Lower leg skin (tissue), 4 donors: ENCODE results near the gene HIBCH. TPM values are rescaled to one million over a fixed set of nuclear protein-coding genes. Genes with fewer than 3 reads are reported as not detected.
"Not testable (repeated sequence)": the region's sequence is repeated elsewhere in the genome, so short reads cannot be mapped to it uniquely, and the experiment has no call there.

ENCODE experiments used
- DNase-seq, 2 donors: peaks; one replicate each; pipeline ENCODE4 v3.0.0-alpha.2; 2019; ENCODE audit warnings: low spot score in 2 of 2
- H3K4me3 ChIP-seq: fragments of 200-600 bp; sonication (generic); 2 replicates; pipeline ENCODE4 v1.5.1; 2017; ENCODE audit warnings: mild to moderate bottlenecking, low read depth; ENCODE audit not compliant: poor library complexity, severe bottlenecking
- CTCF ChIP-seq, 3 donors: fragments of 450-650 bp; IDR thresholded peaks; one replicate each; pipeline ENCODE4 v1.5.1; 2016; ENCODE audit warnings: antibody characterized with exemption in 3 of 3, mild to moderate bottlenecking in 3 of 3, moderate library complexity in 2 of 3
- POLR2A ChIP-seq, 2 donors: fragments of 450-650 bp; IDR thresholded peaks; one replicate each; pipeline ENCODE4 v1.6.1; 2016 to 2017; ENCODE audit warnings: antibody characterized with exemption in 2 of 2, mild to moderate bottlenecking in 1 of 2, moderate library complexity in 1 of 2
- WGBS, 2 donors: methylation state at CpG; one replicate each; pipeline ENCODE4 v1.1.5; 2018; 5-methylcytosine and 5-hydroxymethylcytosine counted together
- intact Hi-C: fragments of 100-400 bp; cut with DNase I; formaldehyde crosslinking; loops from one replicate; pipeline ENCODE4 v1.15.0; 2023; ENCODE audit warnings: low total_unique reads
- total RNA-seq, 4 donors: library from RNA; depleted of rRNA; stranded (reverse); fragments of >200 nt; gene quantifications; one replicate each; pipeline ENCODE4 v1.1.0, GENCODE V29; 2016

Gene HIBCH
- total RNA-seq, 4 donors from 2014 or later, result 10.0 to 21.4 (median 18.4) TPM

- intact Hi-C loops, result no loop called here
- no peak overlapping the region for H3K4me3 ChIP-seq
- no peak for TF ChIP-seq POLR2A (IDR thresholded peaks at IDR 0.05)
- DNase-seq, result no peak
Observed at GRCh38 chr2:190323406-190323805, 3.8 kb upstream of the HIBCH start.

- WGBS, 2 donors, result 83 to 87% methylated on average over 4 of the region's 4 CpGs
- intact Hi-C loops, result no loop called here
- DNase-seq, result no peak
- no peak overlapping the region for H3K4me3 ChIP-seq
- TF ChIP-seq POLR2A (IDR thresholded peaks at IDR 0.05), result no peak
Observed at GRCh38 chr2:190320696-190321095, 1.1 kb upstream of the HIBCH start.

GRCh38 chr2:190318931-190319554 lies 583 bp downstream of the HIBCH start:
- WGBS, 2 donors, result 0 to 2% methylated on average over 12 of the region's 12 CpGs
- H3K4me3 ChIP-seq, result peak overlapping the region; percentile 50
- no peak for TF ChIP-seq POLR2A (IDR thresholded peaks at IDR 0.05)
- TF ChIP-seq CTCF (IDR thresholded peaks at IDR 0.05), result no peak
- intact Hi-C loops, result no loop called here
- DNase-seq, result no peak

GRCh38 chr2:190318514-190318913 lies 1.1 kb downstream of the HIBCH start:
- no peak overlapping the region for H3K4me3 ChIP-seq
- no peak for DNase-seq
- intact Hi-C loops, result no loop called here
- WGBS, 2 donors, result 25 to 34% methylated on average over 4 of the region's 4 CpGs
- TF ChIP-seq POLR2A (IDR thresholded peaks at IDR 0.05), result no peak
- TF ChIP-seq CTCF (IDR thresholded peaks at IDR 0.05), result no peak

GRCh38 chr2:190315273-190315672 lies 4.4 kb downstream of the HIBCH start:
- no peak for DNase-seq
- intact Hi-C loops, result no loop called here
- no peak for TF ChIP-seq CTCF (IDR thresholded peaks at IDR 0.05)
- TF ChIP-seq POLR2A (IDR thresholded peaks at IDR 0.05), result no peak
- no peak overlapping the region for H3K4me3 ChIP-seq
- 57 to 80% methylated on average over 2 of the region's 2 CpGs for WGBS, 2 donors

GRCh38 chr2:190313880-190314279 lies 5.7 kb downstream of the HIBCH start:
- H3K4me3 ChIP-seq, result no peak overlapping the region
- no peak for DNase-seq
- intact Hi-C loops, result no loop called here
- TF ChIP-seq CTCF (IDR thresholded peaks at IDR 0.05), result no peak
- TF ChIP-seq POLR2A (IDR thresholded peaks at IDR 0.05), result no peak
- 63 to 64% methylated on average over 1 of the region's 1 CpG for WGBS, 2 donors

- H3K4me3 ChIP-seq, intact Hi-C loops, DNase-seq: not testable (repeated sequence)
- WGBS, 2 donors, result 72 to 77% methylated on average over 5 of the region's 5 CpGs
Observed at GRCh38 chr2:190312635-190313025, 7.0 kb downstream of the HIBCH start.
